Measurements from ENCODE around the gene KRT14.
"Not testable (repeated sequence)": the region's sequence is repeated elsewhere in the genome, so short reads cannot be mapped to it uniquely, and the experiment has no call there.

KRT14 gene

DNA sequence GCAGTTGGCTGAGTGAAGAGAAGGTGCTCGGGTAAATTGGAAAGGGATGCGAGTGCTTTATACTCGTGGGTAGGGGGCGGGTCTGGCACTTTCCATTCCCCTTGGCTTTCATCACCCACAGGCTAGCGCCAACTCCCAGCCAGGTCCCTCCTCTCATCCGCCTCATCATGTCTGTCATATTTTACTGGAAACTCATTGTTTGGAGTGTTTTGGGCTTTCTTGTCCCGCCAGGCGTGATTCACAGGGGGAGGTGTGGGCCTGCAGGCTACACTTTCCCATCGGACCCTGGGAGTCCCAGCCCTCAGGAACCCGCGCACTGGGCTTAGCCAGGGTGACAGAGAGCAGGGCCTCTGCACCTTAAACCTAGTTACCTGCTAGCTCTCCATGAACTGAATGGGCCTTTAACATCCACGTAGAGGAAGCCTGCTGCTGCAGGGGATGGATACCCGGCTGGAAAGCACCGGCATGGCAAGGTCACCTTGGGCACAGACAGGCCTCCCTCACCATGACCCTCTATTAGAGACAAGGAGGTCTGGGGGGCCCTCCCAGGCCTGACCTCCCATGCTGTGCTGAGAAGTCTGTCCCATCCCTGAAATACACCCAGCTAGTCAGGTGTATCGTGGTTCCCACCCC lies at the start of gene KRT14:
Gene KRT14 (minus strand): TSS at position 33 of the 633 bp plus-strand sequence. CDS start 61 bp downstream, outside the sequence.
- no peak for DNase-seq

DNA sequence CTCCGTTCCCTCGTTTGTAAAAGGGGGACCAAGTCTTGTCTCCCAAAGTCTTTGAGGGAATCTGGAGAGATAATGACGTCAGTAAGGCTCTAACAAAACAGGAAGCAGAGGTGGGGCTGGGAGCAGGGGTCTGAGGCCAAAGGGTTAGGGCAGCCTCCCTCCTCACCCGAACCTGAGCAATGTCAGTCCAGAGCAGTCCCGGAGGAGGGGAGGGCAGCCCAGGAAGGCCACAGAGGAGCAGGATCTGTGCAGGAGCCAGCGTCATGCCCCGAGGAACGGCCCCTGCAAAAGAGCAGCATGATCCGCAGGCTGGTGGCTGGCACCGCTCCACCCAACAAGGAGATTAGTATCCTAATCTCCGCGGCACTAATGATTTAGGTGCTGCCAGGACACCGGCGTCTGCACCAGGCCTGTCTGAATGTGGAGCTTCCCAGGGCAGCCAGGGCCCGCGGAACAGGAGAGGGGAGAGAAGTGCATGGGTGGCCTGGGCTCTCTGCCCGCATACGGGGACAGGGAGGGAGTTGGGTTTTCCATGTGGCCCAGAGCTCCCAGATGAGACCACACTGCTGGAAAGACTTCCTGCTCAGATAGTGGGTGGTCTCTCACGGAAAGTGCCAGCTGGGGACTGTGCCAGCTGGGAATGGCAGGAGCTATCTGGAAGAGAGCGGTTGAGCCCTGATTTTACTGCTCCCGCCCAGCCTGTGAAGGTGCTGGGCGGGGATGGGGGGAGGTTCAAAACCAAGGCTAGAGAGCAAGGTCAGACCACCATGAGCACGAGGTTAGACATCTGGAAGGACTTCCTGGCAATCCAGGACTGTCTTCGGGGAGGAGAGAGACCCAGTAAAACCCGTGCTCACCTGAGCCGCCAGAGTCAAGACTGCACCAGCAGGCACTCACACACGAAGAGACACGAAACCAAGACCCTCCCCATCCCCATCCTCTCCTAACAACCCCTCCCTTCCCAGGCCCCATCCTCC lies 48.7 kb upstream of the KRT14 start:
- DNase-seq = no peak

DNA sequence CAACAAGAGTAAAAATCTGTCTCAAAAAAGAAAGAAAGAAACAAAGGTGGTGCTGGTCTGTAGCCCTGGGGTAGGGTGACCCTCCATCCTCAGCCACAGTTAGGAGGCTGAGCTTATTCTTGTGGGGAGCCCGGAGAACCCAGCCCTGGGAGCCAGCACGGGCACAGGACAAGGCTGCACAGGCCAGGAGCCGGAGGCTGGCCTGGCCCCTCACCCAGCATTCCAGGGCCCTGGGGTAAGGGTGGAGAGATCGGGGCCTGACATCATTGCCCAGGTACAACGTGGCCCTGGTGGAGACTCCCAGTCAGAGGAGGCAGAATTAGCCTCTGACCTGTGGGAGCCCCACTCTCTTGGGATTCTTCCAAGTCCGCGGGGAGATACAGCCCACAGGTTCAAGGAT lies 47.9 kb upstream of the KRT14 start:
- no peak for DNase-seq

DNA sequence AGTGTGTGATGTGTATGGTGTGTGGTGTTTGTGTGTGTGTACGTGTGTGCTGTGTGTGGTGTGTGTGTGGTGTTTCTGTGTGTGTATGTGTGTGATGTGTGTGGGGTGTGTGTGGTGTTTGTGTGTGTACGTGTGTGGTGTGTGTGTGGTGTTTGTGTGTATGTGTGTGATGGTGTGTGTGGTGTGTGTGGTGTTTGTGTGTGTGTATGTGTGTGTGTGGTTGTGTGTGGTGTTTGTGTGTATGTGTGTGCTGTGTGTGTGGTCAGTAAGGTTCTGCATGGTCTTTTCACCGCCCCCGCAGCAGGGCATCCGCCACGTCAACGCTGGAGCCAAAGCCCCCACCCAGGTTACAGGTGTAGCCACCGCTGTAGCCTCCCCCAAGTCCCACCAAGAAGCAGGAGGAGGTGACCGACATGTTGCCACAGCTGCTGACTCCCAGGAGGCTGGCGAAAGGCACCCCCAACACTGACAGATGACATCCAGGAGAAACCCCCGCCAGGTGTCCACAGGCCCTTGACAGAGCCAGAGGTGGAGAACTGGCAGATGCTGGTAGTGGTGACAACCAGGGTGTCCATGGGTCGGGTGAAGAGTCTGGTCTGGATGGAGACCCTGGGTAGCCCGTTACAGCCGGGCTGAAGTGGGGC lies 47.0 kb upstream of the KRT14 start:
- no peak for DNase-seq

DNA sequence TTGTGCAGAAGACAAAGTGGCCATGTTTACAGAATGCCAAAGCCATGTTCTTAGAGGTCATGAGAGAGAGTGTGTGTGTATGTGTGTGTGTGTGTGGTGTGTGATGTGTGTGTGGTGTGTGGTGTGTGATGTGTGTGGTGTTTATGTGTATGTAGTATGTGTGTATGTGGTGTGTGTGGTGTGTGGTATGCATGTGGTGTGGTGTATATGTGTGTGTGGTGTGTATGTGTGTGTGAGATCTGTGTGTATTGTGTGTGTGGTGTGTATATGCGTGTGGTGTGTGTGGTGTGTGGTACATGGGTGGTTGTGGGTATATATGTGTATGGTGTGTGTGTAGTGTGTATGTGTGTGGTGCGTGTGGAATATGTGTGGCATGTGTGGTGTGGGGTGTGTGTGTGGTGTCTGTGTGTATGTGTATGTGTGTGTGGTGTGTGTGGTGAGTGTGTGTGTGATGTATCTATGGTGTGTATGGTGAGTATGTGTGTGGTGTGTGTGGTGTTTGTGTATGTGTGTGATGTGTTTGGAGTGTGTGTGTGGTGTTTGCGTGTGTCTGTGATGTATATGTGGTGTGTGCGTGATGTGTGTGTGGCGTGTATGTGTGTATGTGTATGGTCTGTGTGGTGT lies 45.9 kb upstream of the KRT14 start:
- DNase-seq = no peak

DNA sequence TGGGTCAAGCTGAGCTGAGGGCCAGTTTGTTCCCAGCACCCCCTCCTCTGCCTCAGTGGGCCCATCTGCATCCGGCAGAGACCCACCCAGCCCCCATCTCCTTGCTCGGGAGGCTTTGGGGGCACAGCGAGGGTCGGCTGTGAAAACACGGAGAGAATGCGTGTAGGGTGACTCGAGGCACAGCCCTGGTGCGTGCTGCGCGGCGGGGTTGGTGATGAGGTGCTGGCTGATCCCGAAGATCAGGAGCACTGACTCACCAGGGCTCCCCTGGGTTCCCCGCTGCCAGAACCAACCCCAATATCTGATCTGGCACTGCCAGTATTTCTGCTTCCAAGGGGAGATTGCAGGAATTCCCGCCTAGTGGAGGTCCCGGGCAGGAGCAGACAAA lies 45.2 kb upstream of the KRT14 start:
- no peak for DNase-seq

DNA sequence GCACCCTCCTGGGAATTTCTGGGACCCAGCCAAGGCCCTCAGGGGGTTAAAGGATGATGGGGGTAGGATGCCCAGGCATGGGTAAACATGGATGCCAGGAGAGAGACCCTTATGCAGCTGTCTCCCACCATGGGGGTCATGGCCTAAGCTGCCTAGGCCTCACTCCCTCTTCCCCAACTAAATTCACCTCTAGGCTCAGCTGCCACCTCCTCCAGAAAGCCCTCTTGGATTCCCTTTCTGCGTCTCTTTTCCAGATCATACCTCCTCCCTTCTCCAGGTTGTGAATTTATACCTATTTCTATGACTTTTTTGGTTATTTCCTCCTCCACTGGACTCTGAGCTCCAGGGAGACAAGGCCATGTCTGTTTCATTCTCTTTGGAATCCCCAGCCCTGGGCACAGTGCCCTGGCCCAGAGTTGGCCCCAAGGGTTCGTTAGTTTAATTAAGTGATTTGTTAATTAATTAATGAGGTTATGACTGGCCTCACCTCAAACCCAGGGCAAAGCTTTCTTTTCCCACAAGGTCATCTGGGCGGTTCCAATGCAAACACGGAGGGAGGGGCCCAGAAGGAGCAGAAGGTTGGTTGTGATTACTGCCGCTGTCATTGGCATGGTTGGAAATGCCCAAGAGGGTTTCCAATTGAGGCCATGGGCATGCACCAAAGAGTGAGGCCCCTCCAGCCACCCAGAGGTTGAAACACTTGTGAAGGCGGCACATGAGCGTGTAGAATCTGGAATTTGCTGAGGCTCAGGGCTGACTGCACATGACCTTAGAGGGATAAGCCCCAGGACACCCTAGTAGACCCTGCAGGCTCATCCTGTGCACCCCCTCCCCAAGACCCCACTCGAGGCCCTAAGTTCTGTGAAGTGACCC lies 44.6 kb upstream of the KRT14 start:
- no peak for DNase-seq

DNA sequence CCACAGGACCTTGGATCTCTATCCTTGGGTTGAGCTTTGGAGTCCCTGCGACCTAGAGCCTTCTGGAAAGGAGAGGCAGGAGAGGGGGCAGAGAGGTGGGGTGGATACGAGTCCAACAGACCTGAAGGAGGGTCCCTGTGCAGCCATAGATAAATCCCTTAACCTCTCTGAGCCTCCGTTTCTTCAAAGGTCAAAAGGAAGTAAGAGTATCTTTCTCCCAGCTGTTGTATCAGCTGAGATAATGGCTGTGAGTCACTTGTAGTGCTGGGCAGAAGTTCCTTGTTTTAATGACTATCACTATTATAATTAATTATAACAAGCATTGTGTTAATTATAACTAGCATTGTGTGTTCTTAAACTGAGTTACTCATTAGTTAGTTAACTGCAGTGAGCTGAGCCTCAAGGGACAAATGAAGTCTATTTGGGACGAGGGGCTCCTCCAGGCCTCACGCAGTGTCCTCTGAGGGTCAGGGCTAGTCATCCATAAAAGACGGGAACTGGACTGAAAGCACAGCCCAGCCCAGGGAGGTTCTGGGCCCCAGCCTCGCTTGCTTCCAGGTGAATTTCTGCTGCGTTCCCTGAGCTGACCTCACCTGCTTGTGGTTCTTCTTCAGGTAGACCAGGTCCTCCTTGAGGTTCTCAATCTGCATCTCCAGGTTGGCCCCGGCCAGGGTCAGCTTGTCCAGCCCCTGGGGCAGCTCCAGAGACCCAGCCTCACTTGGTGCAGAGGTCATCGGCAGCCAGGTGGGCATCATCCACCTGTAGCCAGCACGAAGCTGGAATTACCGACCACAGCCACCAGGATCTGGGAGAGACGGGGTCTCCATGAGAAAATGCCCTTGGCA lies 43.4 kb upstream of the KRT14 start:
- no peak for DNase-seq

DNA sequence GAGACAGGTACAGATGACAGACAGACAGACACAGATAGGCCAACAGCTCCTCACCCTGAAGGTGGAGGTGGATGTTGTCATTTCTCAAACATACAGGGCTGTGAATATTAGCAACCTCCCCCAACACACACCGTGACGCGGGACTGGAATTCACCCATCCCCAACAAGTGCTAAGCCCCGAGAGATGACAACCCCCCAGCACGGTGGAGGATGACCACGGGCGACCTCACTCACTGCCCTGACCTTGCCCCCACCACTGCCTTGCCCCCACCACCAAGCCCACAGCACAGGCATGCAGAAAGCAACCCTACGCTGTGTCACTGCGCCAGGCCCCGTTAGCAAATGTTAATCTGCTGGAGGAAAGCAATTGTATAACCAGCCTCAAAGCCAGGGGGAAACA lies 42.6 kb upstream of the KRT14 start:
- no peak for DNase-seq

DNA sequence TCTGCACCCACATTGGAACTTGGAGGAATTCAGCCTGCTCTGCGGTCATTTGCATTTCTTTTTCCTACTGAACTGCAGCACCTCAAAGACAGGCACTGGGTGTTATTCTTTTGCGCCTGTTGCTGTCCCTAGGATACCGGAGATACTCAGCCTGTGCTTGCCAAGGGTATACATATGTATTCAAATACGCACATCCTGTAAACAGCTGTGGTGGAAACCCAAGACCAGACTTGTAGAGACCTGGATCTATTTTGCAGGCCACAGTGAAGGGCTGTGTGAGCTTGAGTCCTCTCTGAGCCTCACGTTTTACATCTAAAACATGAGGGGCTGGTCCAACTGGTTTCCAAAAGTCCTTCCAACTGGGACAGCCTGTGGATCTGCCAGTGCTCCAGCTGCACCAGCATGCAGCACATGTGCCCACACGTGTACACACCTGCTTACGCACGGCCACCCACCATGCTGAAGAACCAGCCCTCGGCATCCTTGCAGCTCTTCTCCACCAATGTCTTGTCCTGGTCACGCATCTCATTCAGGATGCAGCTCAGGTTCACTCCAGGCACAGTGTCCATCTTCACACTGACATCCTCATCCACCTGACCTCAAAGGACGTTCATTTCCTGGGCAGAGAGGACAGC lies 42.0 kb upstream of the KRT14 start:
- DNase-seq = not testable (repeated sequence)

DNA sequence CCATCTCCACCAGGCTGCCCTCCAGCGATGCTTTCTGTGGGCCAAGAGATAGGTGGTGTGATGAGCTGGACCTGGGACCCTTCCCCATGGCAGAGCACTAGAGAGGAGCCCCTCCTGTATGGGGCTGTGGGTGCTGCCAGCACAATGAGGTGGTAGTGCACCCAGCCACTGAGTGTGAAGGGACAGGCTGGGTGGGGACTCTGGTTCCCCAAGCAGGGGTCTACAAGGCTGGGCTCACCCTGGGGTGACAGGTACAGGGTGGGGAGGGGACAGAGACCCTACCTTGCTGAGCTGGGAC lies 41.3 kb upstream of the KRT14 start:
- DNase-seq = not testable (repeated sequence)

DNA sequence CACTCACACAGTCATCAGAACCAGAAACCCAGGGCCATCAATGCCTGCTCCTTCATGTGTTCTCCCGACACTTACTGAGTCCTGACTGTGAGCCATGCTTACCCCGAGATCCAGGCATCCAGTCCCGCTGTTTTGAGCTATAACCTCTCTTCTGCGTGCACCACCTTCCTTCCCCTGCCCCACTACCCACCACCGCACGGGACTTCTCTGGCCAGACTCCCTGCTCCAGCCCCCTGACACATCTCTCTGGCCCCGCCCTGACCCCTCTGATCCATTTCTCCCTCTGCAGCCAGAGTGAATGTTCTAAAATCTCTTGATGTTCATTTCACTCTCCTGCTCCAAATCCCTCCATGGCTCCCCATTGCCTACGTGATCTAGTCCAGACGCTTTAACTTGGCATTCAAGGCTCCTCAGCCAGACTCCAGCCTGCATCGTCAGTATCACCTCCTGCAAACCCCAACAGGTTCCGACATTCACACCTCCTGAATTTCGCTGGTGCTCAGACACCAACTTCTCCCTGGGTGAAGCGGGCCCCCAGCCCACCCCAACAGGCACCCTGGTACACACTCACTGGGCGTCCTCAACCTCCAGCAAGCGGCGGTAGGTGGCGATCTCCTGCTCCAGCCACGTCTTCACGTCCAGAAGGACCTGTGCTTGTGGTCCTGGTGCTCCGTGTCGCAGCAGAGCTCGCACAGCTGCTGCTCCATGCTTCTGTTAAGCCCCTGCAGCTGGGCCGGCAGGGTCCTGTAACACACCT lies 40.8 kb upstream of the KRT14 start:
- no peak for DNase-seq

DNA sequence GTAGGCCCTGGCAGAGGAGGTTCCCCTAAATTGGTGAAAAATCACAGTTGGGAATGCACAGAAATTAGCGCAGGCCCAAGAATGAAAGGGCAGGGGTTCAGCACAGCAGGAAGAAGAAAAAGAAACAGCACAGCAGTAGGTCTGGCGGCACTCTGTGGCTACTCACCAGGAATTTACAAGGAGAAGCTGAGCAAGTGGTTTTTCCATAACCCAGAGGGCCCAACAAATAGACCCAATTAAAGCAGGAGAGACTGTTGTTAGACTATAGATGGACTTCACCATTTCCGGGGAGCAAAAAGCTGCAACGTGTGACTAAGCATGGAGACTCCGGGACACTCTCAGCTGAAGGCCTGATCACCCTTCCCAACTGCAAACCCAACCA lies 40.2 kb upstream of the KRT14 start:
- not testable (repeated sequence) for DNase-seq

DNA sequence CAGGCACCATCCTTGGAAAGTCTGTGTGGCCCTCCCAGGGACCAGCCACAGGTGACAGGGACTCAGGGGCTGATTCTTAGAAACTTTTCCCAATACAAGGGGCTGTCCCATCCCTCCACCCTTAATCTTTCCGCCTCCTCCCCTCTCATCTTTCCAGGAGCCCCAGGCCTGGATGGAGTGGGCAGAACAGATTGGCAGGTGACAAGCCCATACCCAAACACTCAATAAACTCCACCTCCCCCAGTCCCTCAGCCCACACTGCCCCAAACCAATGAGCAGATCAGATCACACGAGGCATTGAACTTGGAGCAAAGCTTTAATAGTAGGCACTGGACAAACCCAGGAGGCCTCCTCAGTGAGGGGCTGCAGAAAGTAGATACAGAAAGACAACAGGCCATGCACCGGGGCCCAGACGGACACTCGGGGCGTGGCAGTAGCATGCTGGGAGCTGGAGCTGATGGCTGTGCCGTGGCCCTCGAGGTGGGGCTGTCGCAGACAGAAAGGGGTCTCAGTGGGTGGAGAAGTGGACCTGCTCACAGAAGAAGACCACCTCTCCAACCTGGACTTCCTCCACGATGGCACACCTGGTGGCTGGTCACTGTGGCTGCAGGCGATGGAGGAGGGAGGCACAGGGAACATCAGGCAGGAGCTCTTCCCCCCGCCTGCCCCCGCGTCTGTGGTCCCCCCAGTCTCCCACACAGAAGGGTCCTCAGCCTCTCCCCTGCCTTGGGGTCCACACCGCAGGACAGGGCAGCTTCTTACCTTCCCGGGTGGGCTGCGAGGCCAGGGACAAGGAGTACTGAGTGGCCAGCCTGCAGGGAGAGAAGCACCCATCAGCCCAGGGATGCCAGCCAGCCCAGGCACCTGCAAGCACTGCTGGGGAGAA lies 39.6 kb upstream of the KRT14 start:
- not testable (repeated sequence) for DNase-seq

DNA sequence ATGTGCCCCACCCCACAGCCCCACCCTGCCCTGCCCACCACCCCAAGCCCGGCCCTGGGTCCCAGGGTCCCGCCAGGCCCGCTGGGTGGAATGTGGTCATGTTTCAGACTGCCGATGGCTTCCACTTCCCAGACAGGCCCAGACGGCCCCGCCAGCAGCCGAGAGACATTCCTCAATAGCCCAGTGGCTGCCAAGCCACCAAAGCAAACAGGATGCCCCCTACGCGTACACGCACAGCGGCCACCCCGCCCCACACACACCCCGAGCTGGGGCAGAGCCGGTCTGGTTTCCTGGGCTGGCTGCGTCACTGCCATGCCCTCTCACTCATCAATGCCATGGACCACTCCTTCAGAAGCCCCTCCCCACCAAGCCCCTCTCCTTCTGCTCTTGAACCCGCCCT lies 38.9 kb upstream of the KRT14 start:
- DNase-seq = no peak

DNA sequence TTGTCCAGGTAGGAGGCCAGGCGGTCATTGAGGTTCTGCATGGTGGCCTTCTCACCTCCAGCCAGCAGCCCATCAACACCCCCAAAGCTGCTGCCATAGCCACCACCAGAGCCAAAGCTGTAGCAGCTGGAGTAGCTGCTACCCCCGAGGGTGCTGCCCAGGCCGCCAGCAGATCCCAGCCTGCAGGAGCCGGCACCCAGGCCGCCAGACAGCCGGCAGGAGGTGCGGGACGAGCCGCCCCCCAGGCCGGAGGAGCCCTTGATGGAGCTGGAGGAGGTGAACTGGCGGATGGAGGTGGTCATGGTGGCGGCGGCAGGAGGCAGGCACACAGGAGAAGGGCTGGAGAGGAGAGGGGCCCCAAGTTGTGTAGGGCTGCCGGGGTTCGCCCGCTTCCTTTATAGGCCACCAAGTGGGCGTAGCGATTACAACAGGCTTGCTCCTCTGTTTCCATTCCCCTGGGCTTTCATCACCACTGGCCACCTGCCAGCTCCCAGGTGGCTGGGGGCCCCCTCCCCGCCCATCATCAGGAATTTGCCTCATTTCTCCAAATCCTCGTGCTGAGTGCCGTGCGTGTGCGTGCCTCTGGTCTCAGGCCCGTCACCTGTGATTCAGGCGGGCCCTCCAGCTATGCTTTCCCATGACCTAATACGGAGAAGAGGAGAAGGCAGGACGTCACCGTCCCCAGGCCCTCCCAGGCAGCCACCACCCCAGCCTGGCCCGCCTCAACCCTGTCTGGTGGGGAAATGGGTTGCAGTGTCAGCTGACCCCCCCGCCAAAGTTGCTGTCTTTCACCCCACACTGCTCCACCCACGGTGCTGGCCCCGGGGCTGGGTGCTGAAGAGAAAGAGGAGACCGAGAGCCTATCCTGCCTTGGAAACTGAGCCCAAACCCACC lies 37.8 kb upstream of the KRT14 start, which contains the start of gene KRT17:
Gene KRT17 (minus strand): TSS at position 368 of the 894 bp plus-strand sequence. CDS start 66 bp downstream, at position 302.
- DNase-seq = no peak

DNA sequence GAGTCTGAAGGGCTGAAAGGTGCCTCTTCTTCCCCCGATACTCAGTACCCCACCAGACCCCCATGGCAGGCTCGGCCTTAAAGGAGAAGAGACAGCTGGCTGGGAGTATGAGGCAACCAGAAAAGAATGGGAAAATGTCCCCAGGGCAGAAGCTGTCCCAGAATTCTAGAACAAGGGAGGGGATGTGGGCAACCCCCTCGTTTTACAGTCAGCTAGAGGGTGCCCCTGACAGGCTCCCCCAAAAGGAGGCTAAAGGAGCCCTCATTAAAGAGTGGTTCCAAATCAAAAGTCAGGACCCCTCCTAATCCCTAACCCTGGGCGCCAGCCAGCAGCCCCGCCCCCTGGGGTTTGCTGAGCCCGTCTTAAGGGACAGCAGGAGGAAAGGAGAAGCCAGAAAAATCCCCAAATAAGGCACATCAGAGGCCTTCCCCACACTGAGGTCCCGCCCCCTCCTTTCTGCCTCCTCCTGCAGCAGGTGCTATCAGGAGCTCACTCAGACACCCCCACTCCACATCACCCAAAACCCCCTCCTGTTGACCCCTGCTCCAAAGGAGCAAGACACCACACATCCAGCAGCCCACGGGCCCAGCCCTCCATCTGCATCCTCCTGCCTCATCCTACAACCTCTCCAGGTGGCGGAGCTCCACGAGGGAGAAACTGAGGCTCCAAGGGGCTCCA lies 36.6 kb upstream of the KRT14 start:
- not testable (repeated sequence) for DNase-seq
